ENCODE measurements around the gene HJV.

Gene HJV

GRCh38 chr1:145977016-145977415 lies 44.5 kb downstream of the HJV start:
- Histone ChIP-seq H3K4me3 (ENCODE audit: low read length) (no peak overlapping the region), H3K36me3 (ENCODE audit: control insufficient read depth, insufficient read depth, low read length) (peaks cover 2% of the 10 kb centered on the region), H3K27me3 (ENCODE audit: control insufficient read depth, insufficient read depth, low read length) (no peaks in the 10 kb centered on the region), H3K4me1 (ENCODE audit: control insufficient read depth, insufficient read depth, low read length) (peaks cover 43% of the 10 kb centered on the region), H3K27ac (ENCODE audit: low read depth, low read length) (no peak overlapping the region), H3K9ac (ENCODE audit: low read length) (no peak overlapping the region)

- H3K4me3 ChIP-seq (ENCODE audit: low read length): no peak overlapping the region
- no peaks in the 10 kb centered on the region for H3K27me3 ChIP-seq (ENCODE audit: control insufficient read depth, insufficient read depth, low read length)
- peaks cover 27% of the 10 kb centered on the region for H3K4me1 ChIP-seq (ENCODE audit: control insufficient read depth, insufficient read depth, low read length)
- H3K36me3 ChIP-seq (ENCODE audit: control insufficient read depth, insufficient read depth, low read length): peaks cover 2% of the 10 kb centered on the region
- no peak overlapping the region for H3K9ac ChIP-seq (ENCODE audit: low read length)
- no peak overlapping the region for H3K27ac ChIP-seq (ENCODE audit: low read depth, low read length)
These were observed 46.3 kb downstream of the HJV start for GRCh38 chr1:145975216-145975615.

- H3K9ac ChIP-seq (ENCODE audit: low read length): no peak overlapping the region
- peaks cover 22% of the 10 kb centered on the region for H3K4me1 ChIP-seq (ENCODE audit: control insufficient read depth, insufficient read depth, low read length)
- H3K27me3 ChIP-seq (ENCODE audit: control insufficient read depth, insufficient read depth, low read length): no peaks in the 10 kb centered on the region
- no peak overlapping the region for H3K27ac ChIP-seq (ENCODE audit: low read depth, low read length)
- no peak overlapping the region for H3K4me3 ChIP-seq (ENCODE audit: low read length)
- H3K36me3 ChIP-seq (ENCODE audit: control insufficient read depth, insufficient read depth, low read length): peaks cover 2% of the 10 kb centered on the region
These were observed 46.8 kb downstream of the HJV start for GRCh38 chr1:145974721-145975120.

GRCh38 chr1:145972580-145972979 lies 49.0 kb downstream of the HJV start:
- Histone ChIP-seq H3K27ac (ENCODE audit: low read depth, low read length) (no peak overlapping the region), H3K9ac (ENCODE audit: low read length) (no peak overlapping the region), H3K36me3 (ENCODE audit: control insufficient read depth, insufficient read depth, low read length) (peaks cover 2% of the 10 kb centered on the region), H3K27me3 (ENCODE audit: control insufficient read depth, insufficient read depth, low read length) (no peaks in the 10 kb centered on the region), H3K4me3 (ENCODE audit: low read length) (no peak overlapping the region), H3K4me1 (ENCODE audit: control insufficient read depth, insufficient read depth, low read length) (peaks cover 4% of the 10 kb centered on the region)
